Motor neuron (in vitro differentiated cells): ENCODE measurements around the gene DLX5. TPM values are rescaled to one million over a fixed set of nuclear protein-coding genes. Genes with fewer than 3 reads are reported as not detected.

ENCODE experiments used
- ATAC-seq, 8 experiments: fragments of 200-7000 bp; cut with Tn5 transposase; replicated peaks in 6 of 8; 2 replicates each; pipeline ENCODE4 v1.8.0; 2021; ENCODE audit warnings: mild to moderate bottlenecking in 8 of 8, moderate library complexity in 8 of 8
- H3K27ac ChIP-seq, 2 donors: fragments of 250-450 bp; sonication (Bioruptor Pico); 2 replicates each; pipeline ENCODE4 v1.9.0; 2021; ENCODE audit warnings: antibody characterized with exemption in 2 of 2, mild to moderate bottlenecking in 2 of 2, moderate library complexity in 1 of 2
- H3K4me1 ChIP-seq, 2 donors: fragments of 250-450 bp; sonication (Bioruptor Pico); replicated peaks in 1 of 2; 2 replicates each; pipeline ENCODE4 v1.6.1; 2021; ENCODE audit warnings: antibody characterized with exemption in 2 of 2, mild to moderate bottlenecking in 2 of 2, moderate library complexity in 1 of 2
- H3K4me3 ChIP-seq, 5 donors: fragments of 250-450 bp; sonication (Bioruptor Pico); 2 replicates each; pipeline ENCODE4 v1.9.0; 2021; ENCODE audit warnings: antibody characterized with exemption in 5 of 5, mild to moderate bottlenecking in 5 of 5, moderate library complexity in 4 of 5
- WGBS, 10 experiments: fragments of 450-650 bp; shearing (Covaris generic); methylation state at CpG; one replicate each; pipeline ENCODE4 v1.0.0; 2022; 5-methylcytosine and 5-hydroxymethylcytosine counted together
- in situ Hi-C, 9 experiments: fragments of 400-800 bp; cut with MboI; loops; one replicate each; pipeline ENCODE4 v1.15.0; 2021; ENCODE audit warnings: low sequenced_read_pairs in 9 of 9, low pct_unique_long_range_greater_than_20kb in 2 of 9; ENCODE audit not compliant: unreplicated experiment in 9 of 9
- total RNA-seq, 8 experiments: library from RNA; unstranded; fragments of 300-600 nt; gene quantifications; 2 replicates each; pipeline versions ENCODE4 v1.2.3 to v1.2.4, GENCODE V29; 2022

DLX5 gene
- total RNA-seq, 8 experiments from 2014 or later = 0.56 to 10.8 (median 1.9) TPM; not detected in 3

DNA sequence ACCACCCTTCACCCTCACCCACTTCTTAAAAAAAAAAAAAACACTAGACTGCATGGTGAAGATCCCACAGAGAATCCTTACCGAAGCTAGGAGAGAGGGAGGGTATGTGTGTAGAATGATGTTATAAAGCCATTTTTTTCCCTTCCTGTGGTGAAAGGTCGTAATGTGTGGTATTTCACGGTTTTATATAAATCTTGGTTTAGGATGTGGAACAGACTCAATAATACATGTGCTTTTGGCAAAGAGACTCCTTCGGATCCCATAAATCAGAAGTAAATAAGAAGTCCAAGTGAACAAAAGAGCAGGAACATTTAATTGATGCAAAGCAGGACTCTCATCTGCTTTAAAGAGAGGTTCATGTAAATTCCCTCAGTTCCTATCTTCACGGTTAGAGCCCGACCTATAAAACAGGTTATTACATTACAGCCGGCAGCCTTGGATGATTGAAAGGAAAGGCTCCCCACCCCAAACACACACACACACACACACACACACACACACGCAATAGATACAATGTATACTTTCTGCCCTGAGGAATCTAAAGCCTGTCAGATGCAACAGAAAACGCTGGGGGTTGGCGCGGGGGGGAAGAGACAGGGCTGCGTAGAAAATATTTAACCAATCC lies 8.8 kb downstream of the DLX5 start:
- H3K4me1 ChIP-seq = peaks cover 4 to 6% of the 10 kb centered on the region in 2 donors
- H3K4me3 ChIP-seq = no peak overlapping the region
- ATAC-seq = no peak
- WGBS, 10 experiments = 0 to 40% (median 14%) methylated on average over 1 to 10 of the region's 12 CpGs
- in situ Hi-C loops = loop anchor here in 1 of 9 experiments (25.0 kb wide), 1 partner anchor 604 kb away; no protein-coding TSS in a partner anchor
- no peak overlapping the region for H3K27ac ChIP-seq

DNA sequence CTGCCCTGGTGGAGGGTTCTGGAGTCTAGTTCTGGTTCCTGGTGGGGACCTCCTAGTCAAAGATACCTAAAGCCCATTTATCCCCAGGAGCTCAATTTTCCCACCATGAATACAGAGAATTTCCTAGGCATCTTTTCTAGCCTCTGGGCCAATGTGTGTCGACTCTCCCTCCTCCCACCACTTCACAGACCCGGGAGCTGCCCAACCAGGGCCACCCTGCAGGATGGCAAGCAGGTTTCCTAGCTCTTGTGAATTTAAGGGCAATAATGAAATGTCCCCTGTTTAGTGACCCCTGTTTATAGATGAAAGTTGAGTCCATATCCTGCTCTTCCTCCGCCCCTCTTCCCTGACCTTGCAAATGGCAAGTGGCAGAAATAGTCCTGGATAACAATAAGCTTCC lies 9.4 kb downstream of the DLX5 start:
- in situ Hi-C loops = loop anchor here in 1 of 9 experiments (25.0 kb wide), 1 partner anchor 603 kb away; no protein-coding TSS in a partner anchor
- H3K4me1 ChIP-seq = peaks cover 4 to 6% of the 10 kb centered on the region in 2 donors
- ATAC-seq = no peak

DNA sequence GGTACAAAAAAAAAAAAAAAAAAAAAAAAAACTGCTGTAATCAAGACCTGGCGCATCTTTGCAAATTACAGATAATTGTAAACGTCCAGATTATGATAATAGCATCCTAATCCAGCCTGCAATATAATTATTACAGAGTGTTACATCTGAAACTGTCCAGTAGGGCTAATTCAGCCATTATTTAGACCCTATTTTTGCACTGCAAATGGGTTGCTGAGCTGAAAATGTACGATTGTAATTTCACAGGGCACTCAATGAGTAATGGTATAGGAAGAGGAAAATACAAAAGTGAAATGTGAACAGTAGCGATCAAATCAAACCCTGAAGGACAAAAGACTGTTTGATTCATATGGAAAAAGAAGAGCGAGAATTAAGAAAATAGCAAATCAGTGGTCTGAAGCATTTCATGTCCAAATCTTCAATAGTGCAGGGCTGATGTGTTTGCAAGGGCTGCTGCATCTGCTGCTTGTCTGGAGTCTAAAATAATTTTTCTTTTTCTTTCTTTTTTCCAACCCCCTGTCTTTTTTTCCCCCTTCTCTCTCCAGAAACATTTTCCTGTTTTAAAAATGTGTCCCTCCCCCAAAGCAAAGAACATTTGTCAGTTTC lies 10.4 kb downstream of the DLX5 start:
- Histone ChIP-seq H3K4me3 (no peak overlapping the region), H3K27ac (no peak overlapping the region), H3K4me1 (peaks cover 4 to 6% of the 10 kb centered on the region in 2 donors)
- no peak for ATAC-seq
- WGBS, 10 experiments = 7 to 36% (median 24%) methylated on average over 2 to 5 of the region's 5 CpGs
- in situ Hi-C loops = loop anchor here in 1 of 9 experiments (25.0 kb wide), 1 partner anchor 602 kb away; no protein-coding TSS in a partner anchor

More for the DNA sequence above, 9.4 kb downstream of the DLX5 start:
- 0 to 67% (median 25%) methylated on average over 1 to 3 of the region's 3 CpGs; no CpG with 5 or more reads in 2 of the 10 experiments for WGBS, 10 experiments
- H3K27ac ChIP-seq = no peak overlapping the region
- no peak overlapping the region for H3K4me3 ChIP-seq

DNA sequence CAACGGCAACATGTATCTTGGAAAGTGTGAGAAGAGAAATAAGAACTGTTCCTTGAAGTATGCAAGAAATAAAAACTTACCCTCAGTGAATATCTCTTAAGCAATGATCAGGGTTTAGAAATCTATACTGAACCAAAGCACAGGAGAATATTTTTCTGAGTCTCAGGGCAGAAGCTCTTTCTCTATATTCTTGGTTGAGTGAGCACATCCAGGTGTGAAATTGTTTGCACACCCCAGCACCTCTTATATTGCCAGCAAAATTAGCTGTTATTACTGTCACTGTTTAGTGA lies 10.8 kb downstream of the DLX5 start:
- in situ Hi-C loops = loop anchor here in 1 of 9 experiments (25.0 kb wide), 1 partner anchor 601 kb away; no protein-coding TSS in a partner anchor
- ATAC-seq = no peak
- Histone ChIP-seq H3K4me3 (no peak overlapping the region), H3K27ac (no peak overlapping the region), H3K4me1 (peaks cover 4 to 6% of the 10 kb centered on the region in 2 donors)
- 0 to 60% (median 17%) methylated on average over 1 of the region's 1 CpG; no CpG with 5 or more reads in 3 of the 10 experiments for WGBS, 10 experiments

DNA sequence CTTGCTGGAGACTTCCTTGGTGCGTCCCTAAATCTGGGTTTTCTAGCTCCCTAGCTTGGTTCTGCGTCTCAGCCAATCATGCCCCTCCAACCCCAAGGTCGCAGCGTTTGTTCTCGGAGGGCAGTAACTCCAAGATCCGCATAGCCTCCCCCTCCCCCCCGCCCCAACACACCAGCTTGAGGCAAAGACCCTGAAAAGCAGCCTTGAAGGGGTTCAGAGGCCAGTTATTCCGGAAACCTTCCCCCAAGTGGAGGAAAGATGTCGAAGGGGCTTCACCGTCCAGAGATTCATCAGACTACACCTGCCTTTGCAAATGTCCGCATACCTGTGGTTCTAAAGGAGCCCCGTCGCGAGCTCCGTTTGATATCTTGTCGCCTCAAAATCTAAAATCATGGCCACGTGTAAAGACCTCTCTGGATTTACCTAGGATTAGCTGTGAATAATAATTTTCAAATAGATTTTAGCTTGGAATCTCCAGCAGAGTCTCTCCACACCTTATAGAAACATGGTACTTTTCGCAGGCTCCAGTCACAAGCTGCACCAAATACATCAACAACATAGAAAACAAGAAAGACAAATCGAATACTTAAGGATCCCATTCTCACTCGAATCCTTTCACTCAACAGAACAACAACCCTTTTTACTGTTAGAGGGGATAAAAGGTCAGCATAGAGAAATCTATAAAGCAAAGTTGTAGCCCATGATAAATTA lies 11.3 kb downstream of the DLX5 start:
- Histone ChIP-seq H3K4me1 (peaks cover 4 to 6% of the 10 kb centered on the region in 2 donors), H3K4me3 (no peak overlapping the region), H3K27ac (no peak overlapping the region)
- 0 to 50% (median 8%) methylated on average over 1 to 16 of the region's 20 CpGs for WGBS, 10 experiments
- in situ Hi-C loops = loop anchor here in 1 of 9 experiments (25.0 kb wide), 1 partner anchor 601 kb away; no protein-coding TSS in a partner anchor
- ATAC-seq = no peak

DNA sequence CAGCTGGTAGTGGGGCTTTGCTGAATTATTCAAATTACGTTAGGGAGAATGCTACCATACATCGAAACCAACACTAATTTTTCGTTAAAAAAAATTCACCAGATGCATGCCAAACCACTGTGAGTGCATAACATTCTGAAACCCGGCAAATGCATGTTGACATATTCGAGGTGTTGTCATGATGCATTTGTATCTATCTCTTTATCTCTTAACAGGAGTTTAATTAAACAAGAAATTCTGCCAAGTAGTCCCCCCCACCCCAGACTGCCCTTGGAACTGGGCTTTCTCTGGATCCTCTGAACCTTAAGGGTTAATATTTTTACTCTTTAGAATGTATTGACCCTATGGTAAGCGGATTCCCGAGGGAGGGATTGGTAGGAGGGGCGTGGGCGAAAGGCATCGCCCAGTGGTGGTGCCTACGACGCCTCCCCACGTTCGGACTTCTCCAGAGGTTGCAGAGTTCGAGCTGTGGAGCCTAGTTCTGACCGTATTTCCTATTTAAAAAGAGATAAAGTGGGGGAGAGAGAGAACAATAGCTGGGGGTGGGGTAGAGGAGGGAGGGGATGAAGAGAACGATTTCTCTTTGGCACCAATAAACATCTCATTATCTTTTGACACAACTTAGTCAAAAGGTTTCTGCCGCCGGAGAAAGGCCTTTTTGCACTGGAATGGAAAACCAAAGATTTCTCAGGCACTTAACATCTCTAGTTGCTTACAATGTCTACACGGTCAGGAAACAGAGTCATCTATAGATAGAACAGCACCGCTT lies 12.1 kb downstream of the DLX5 start:
- ATAC-seq = no peak
- WGBS, 10 experiments = 0 to 55% (median 2%) methylated on average over 2 to 13 of the region's 21 CpGs; no CpG with 5 or more reads in 2 of the 10 experiments
- in situ Hi-C loops = loop anchor here in 1 of 9 experiments (25.0 kb wide), 1 partner anchor 600 kb away; no protein-coding TSS in a partner anchor
- Histone ChIP-seq H3K27ac (no peak overlapping the region), H3K4me3 (no peak overlapping the region), H3K4me1 (peaks cover 4 to 6% of the 10 kb centered on the region in 2 donors)

DNA sequence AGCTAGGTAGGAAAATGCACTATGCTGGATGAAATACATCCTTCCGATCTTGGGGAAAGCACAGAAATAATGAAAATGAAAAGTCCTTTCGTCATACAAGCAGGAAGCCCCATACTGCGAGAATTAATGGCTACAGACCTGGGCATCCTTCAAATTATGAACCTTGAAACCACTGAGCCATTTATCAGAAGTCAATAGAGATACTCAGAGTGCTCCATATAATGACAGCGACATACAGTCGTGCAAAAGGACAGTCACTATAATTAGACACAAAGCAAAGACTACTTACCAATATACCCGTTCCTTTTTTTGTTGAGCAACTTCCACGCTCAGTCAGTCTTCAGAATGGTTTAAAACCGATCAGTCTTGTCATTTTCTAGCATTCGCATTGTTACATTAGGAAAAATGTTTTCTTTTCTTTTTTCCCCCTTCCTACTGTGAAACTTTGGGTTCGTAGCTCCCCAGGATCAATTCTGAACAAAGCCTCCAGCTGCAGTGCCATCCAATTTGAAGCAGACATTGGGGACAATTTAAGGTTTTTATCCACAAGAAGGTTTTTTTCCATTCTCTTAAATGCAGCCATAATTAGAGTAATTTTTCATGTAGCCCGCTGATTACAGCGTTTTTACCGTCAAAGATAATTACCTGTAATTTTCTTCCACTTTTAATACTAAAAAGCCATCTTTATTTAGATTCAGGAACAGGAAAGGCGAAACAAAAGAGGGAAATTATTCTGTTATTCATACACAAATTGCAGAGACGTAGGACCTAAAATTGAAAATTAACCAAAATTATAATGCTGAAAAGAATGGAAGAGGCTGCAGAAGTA lies 12.9 kb downstream of the DLX5 start:
- ATAC-seq = no peak
- no peak overlapping the region for H3K27ac ChIP-seq

DNA sequence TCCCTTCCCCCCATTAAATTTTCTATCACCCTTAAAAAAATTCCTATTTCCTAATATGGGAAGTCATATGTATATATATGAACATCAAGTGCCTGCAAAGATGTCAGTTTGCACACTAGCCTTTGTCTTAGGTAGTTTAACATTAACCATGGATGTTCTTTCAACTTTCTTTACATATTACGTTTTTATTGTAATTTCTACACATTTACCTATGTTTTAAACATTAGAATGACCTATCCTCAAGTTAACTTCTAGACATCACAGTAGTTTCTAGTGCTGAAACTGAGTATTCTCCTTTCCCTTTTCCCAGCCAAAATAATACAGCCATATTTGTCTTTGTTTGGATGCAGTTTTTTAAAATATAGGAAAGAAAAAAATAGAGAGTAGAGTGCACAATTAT lies 13.5 kb downstream of the DLX5 start:
- Histone ChIP-seq H3K27ac (no peak overlapping the region), H3K4me1 (peaks cover 0 to under 1% of the 10 kb centered on the region in 2 donors), H3K4me3 (no peak overlapping the region)
- in situ Hi-C loops = loop anchor here in 1 of 9 experiments (25.0 kb wide), 1 partner anchor 599 kb away; no protein-coding TSS in a partner anchor
- 0 to 50% (median 0%) methylated on average over 1 of the region's 1 CpG for WGBS, 10 experiments
- ATAC-seq = no peak

More for the DNA sequence above, 12.9 kb downstream of the DLX5 start:
- WGBS, 10 experiments = 3 to 69% (median 8%) methylated on average over 3 to 15 of the region's 15 CpGs
- Histone ChIP-seq H3K4me3 (no peak overlapping the region), H3K4me1 (peaks cover 4% of the 10 kb centered on the region in 2 donors)
- in situ Hi-C loops = loop anchor here in 1 of 9 experiments (25.0 kb wide), 1 partner anchor 599 kb away; no protein-coding TSS in a partner anchor

DNA sequence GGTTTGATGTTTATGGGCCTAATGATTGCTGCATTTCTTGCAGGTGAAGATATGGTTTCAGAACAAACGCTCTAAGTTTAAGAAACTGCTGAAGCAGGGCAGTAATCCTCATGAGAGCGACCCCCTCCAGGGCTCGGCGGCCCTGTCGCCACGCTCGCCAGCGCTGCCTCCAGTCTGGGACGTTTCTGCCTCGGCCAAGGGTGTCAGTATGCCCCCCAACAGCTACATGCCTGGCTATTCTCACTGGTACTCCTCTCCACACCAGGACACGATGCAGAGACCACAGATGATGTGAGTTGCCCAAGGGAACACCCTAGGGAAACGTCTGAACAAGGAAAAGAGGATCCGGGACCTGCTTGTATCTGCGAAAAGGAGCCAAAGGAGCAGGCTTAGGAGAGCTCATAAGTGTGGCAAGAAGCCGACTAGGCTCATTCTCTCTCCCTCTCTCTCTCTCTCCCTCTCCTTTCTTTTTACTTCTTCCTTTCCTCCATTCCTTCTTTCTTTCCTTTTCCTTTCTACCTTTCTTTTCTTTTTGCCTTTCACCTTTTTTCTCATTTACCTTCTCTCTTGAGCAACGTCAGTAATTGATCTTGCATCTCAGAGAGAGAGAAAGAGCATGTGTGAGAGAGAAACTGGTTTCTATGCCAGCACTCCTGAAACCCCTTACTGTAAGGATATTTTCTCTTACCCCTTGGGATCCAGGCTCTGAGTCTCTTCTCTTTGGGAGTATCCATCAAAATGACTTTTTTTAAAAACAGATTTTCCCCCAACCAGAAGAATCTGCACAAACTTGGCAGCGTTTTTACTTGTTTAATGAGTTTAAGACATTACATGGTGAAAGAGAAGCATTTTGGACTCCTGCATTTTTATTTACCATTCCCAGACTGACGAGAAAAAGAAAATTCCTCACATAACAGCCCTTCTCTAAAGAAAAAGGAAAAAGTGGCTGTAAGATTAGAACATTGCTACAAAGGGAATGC lies 14.6 kb downstream of the DLX5 start:
- Histone ChIP-seq H3K4me3 (no peak overlapping the region), H3K4me1 (no peaks in the 10 kb centered on the region), H3K27ac (no peak overlapping the region)
- ATAC-seq = no peak
- in situ Hi-C loops = loop anchor here in 1 of 9 experiments (25.0 kb wide), 1 partner anchor 598 kb away; no protein-coding TSS in a partner anchor
- 1 to 56% (median 7%) methylated on average over 3 to 13 of the region's 18 CpGs for WGBS, 10 experiments

DNA sequence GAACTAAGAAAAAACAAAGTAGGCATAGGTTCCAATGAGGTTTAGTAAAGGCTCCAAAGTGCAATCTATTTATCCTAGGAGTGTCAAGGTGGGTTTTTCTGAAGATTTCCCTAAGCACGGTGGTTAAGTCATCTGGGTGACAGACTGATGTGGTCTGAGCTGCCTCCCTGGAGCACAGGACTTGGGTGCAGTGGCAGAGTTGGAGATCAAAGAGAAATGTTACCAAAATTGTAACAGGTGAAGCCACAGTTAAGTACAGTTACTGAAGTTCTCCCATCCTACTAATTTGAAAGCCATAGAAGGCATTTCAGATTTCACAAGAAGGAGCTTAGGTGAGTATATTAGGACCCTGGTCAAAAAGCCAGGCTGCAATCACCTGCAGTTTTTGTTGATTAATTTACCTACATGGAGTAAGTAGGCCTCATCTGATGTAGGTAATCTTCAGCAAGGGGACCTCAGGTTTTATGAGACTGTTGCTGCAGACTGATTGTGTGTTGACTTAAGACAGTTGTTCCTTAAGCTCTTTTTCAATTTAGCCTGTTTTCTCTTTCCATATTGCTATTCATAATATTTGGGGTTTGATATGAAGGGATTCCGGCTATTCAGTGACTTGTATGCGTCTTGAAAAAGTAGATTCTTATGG lies 16.2 kb downstream of the DLX5 start:
- ATAC-seq = no peak
- in situ Hi-C loops = loop anchor here in 1 of 9 experiments (25.0 kb wide), 1 partner anchor 596 kb away; no protein-coding TSS in a partner anchor
- 33 to 67% (median 57%) methylated on average over 1 to 3 of the region's 3 CpGs; no CpG with 5 or more reads in 3 of the 10 experiments for WGBS, 10 experiments
- Histone ChIP-seq H3K4me3 (no peak overlapping the region), H3K4me1 (no peaks in the 10 kb centered on the region), H3K27ac (no peak overlapping the region)

DNA sequence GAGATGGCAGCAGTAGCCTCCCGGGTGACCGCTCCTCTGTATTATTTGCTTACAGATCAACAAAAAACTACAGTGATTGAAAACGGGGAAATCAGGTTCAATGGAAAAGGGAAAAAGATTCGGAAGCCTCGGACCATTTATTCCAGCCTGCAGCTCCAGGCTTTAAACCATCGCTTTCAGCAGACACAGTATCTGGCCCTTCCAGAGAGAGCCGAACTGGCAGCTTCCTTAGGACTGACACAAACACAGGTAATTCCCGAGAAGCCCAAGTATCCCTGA lies 17.1 kb downstream of the DLX5 start:
- H3K27ac ChIP-seq = no peak overlapping the region
- WGBS, 10 experiments = 0 to 81% (median 15%) methylated on average over 1 to 6 of the region's 8 CpGs; no CpG with 5 or more reads in 3 of the 10 experiments
- no peak for ATAC-seq
- no peak overlapping the region for H3K4me3 ChIP-seq
- no peaks in the 10 kb centered on the region for H3K4me1 ChIP-seq
- in situ Hi-C loops = loop anchor here in 1 of 9 experiments (25.0 kb wide), 1 partner anchor 595 kb away; no protein-coding TSS in a partner anchor
